ENCODE results near the gene UBR3.

GRCh38 chr2:170063456-170064235, 236.4 kb downstream of the UBR3 start:
- TF ChIP-seq CTCF (conservative IDR thresholded peaks at IDR 0.05) (no peak), EZH2 (IDR thresholded peaks at IDR 0.05; ENCODE audit: low read depth) (no peak)
